ENCODE data around the gene MOG.
"Not testable (repeated sequence)": the region's sequence is repeated elsewhere in the genome, so short reads cannot be mapped to it uniquely, and the experiment has no call there.

Gene MOG

DNA sequence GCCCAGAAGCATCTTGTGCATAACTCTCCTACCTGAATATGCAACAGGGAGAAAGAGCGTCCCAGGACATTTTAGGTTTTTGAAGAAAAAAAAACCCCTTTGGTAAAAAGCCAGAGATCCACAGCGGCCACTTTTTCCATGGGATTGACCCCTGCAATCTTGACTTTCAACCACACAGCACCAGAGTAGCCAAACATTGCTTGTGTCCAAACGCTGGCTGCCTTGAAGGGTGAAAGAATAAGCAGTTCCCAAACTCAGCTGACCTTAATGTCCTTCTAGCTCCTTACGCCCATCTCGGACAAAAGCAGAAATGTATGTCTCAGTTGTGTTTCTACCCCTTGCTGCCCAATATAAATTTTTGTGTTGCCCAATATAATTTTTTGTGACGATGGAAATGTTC is 1.2 kb upstream of the MOG start:
- no peak overlapping the region for H2AFZ ChIP-seq (ENCODE audit: low read depth, low read length)
- no peaks in the 10 kb centered on the region for H3K4me1 ChIP-seq (ENCODE audit: insufficient read depth, low read length)
- H3K79me2 ChIP-seq (ENCODE audit: insufficient read depth, low read length), result no peaks in the 10 kb centered on the region
- no peak overlapping the region for H3K9ac ChIP-seq (ENCODE audit: low read depth, low read length)
- H3K27ac ChIP-seq (ENCODE audit: low read length), result no peak overlapping the region
- H4K20me1 ChIP-seq (ENCODE audit: insufficient read depth, low read length), result no peaks in the 10 kb centered on the region; the same call in 1 of the 2 replicates
- H3K4me3 ChIP-seq (ENCODE audit: low read depth in 1 of 2, low read length in 2 of 2), result no peak overlapping the region
- ATAC-seq (ENCODE audit: insufficient read depth, low read depth), result no peak
- no peaks in the 10 kb centered on the region for H3K36me3 ChIP-seq (ENCODE audit: insufficient read depth, low read length)
- H3K27me3 ChIP-seq (ENCODE audit: insufficient read depth, low read length, poor library complexity), result peaks cover 10% of the 10 kb centered on the region
- DNase-seq, result no peak
- no peak overlapping the region for H3K4me2 ChIP-seq (ENCODE audit: insufficient read depth, low read length)
- TF ChIP-seq, protein P1, sequence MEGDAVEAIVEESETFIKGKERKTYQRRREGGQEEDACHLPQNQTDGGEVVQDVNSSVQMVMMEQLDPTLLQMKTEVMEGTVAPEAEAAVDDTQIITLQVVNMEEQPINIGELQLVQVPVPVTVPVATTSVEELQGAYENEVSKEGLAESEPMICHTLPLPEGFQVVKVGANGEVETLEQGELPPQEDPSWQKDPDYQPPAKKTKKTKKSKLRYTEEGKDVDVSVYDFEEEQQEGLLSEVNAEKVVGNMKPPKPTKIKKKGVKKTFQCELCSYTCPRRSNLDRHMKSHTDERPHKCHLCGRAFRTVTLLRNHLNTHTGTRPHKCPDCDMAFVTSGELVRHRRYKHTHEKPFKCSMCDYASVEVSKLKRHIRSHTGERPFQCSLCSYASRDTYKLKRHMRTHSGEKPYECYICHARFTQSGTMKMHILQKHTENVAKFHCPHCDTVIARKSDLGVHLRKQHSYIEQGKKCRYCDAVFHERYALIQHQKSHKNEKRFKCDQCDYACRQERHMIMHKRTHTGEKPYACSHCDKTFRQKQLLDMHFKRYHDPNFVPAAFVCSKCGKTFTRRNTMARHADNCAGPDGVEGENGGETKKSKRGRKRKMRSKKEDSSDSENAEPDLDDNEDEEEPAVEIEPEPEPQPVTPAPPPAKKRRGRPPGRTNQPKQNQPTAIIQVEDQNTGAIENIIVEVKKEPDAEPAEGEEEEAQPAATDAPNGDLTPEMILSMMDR (IDR thresholded peaks at IDR 0.05; ENCODE audit: borderline replicate concordance, extremely low read depth, low read length, poor library complexity, severe bottlenecking), result no peak
- H3K9me3 ChIP-seq (ENCODE audit: insufficient read depth, low read length, severe bottlenecking), result no peaks in the 10 kb centered on the region

DNA sequence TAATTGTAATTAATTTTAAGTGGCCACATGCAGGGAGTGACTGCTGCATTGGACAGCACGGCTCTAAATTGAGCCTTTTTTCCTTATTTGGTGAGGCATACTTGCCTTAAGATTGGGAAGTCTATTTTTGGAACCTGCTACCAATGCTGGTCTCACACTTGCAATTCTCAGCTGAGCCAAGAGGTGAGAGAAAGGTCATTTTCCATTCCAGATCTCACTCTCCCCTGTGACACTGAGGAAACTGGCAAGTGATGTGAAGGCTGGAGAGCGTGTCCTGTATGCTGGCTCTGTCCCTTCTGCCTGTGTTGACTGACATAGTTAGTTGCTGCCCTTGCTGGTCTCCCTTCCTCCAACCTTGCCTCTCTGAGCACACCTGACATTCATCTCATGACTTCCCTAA is 735 bp upstream of the MOG start:
- no peaks in the 10 kb centered on the region; the same call in 1 of the 2 replicates for H4K20me1 ChIP-seq (ENCODE audit: insufficient read depth, low read length)
- no peak overlapping the region for H3K9ac ChIP-seq (ENCODE audit: low read depth, low read length)
- H2AFZ ChIP-seq (ENCODE audit: low read depth, low read length), result no peak overlapping the region
- H3K36me3 ChIP-seq (ENCODE audit: insufficient read depth, low read length), result no peaks in the 10 kb centered on the region
- H3K27me3 ChIP-seq (ENCODE audit: insufficient read depth, low read length, poor library complexity), result peaks cover 10% of the 10 kb centered on the region
- H3K27ac ChIP-seq (ENCODE audit: low read length), result no peak overlapping the region
- H3K4me1 ChIP-seq (ENCODE audit: insufficient read depth, low read length), result no peaks in the 10 kb centered on the region
- DNase-seq (no peak), ATAC-seq (ENCODE audit: insufficient read depth, low read depth) (no peak)
- H3K4me3 ChIP-seq (ENCODE audit: low read depth in 1 of 2, low read length in 2 of 2), result no peak overlapping the region
- no peak overlapping the region for H3K4me2 ChIP-seq (ENCODE audit: insufficient read depth, low read length)
- no peaks in the 10 kb centered on the region for H3K79me2 ChIP-seq (ENCODE audit: insufficient read depth, low read length)
- no peak for TF ChIP-seq EZH2 (IDR thresholded peaks at IDR 0.05; ENCODE audit: borderline replicate concordance, low read depth, low read length, severe bottlenecking)
- TF ChIP-seq, protein P1 (IDR thresholded peaks at IDR 0.05; ENCODE audit: borderline replicate concordance, extremely low read depth, low read length, poor library complexity, severe bottlenecking), result no peak
- H3K9me3 ChIP-seq (ENCODE audit: insufficient read depth, low read length, severe bottlenecking), result no peaks in the 10 kb centered on the region

DNA sequence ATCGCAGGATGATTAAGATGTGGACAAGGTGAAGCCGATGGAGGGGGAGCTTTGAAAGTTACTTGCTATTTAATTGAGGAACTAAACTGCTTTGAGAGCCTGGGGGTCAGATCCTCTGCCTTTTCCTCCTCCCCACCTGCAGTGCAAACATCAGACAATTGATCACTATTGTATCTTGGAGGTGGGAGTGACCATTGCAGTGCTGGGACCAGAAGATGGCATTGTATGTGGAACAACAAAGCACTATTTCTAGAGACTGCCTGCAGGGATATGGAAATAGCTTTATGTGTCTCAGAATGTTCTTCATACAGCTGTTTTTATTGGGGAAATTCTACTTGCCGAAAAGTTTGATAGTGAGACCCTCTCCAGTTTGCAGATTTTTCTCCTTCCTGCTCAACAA is 4.2 kb downstream of the MOG start:
- TF ChIP-seq, protein P1 (IDR thresholded peaks at IDR 0.05; ENCODE audit: borderline replicate concordance, extremely low read depth, low read length, poor library complexity, severe bottlenecking), result no peak
- no peak for TF ChIP-seq EZH2 (IDR thresholded peaks at IDR 0.05; ENCODE audit: borderline replicate concordance, low read depth, low read length, severe bottlenecking)
- H3K9me3 ChIP-seq (ENCODE audit: insufficient read depth, low read length, severe bottlenecking), result no peaks in the 10 kb centered on the region
- H3K27ac ChIP-seq (ENCODE audit: low read length), result no peak overlapping the region
- no peaks in the 10 kb centered on the region for H3K4me1 ChIP-seq (ENCODE audit: insufficient read depth, low read length)
- no peak overlapping the region for H3K4me2 ChIP-seq (ENCODE audit: insufficient read depth, low read length)
- DNase-seq, result no peak
- H3K4me3 ChIP-seq (ENCODE audit: low read depth in 1 of 2, low read length in 2 of 2), result no peak overlapping the region
- H3K9ac ChIP-seq (ENCODE audit: low read depth, low read length), result no peak overlapping the region
- no peak for ATAC-seq (ENCODE audit: insufficient read depth, low read depth)
- H3K27me3 ChIP-seq (ENCODE audit: insufficient read depth, low read length, poor library complexity), result peaks cover 10% of the 10 kb centered on the region
- H3K79me2 ChIP-seq (ENCODE audit: insufficient read depth, low read length), result no peaks in the 10 kb centered on the region
- no peak overlapping the region for H2AFZ ChIP-seq (ENCODE audit: low read depth, low read length)
- no peaks in the 10 kb centered on the region; the same call in 1 of the 2 replicates for H4K20me1 ChIP-seq (ENCODE audit: insufficient read depth, low read length)
- H3K36me3 ChIP-seq (ENCODE audit: insufficient read depth, low read length), result no peaks in the 10 kb centered on the region

DNA sequence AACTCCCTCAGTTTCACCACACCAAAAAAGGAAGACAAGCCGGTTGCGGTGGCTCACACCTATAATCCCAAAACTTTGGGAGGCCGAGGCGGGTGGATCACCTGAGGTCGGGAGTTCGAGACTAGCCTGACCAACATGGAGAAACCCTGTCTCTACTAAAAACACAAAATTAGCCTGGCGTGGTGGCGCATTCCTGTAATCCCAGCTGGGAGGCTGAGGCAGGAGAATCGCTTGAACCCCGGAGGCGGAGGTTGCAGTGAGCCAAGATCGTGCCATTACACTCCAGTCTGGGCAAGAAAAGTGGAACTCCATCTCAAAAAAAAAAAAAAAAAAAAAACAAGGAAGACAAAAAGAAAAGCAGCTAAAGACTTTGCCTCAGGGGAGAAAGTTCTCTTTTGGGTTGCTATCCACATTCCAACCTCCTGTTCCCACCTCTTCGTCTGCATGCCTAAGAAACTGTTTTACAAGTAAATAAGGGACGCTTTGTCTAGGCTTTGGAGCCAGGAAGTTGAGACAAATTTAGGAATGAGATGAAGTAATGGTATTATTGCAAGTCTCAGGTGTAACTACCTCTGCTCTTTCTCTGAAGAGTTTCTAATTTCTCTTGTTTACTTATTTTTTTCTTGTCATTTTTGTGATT is 4.7 kb downstream of the MOG start:
- H3K4me1 ChIP-seq (ENCODE audit: insufficient read depth, low read length); H4K20me1 ChIP-seq (ENCODE audit: insufficient read depth, low read length); ATAC-seq (ENCODE audit: insufficient read depth, low read depth); H3K9ac ChIP-seq (ENCODE audit: low read depth, low read length); H3K36me3 ChIP-seq (ENCODE audit: insufficient read depth, low read length); H3K4me2 ChIP-seq (ENCODE audit: insufficient read depth, low read length); H3K4me3 ChIP-seq (ENCODE audit: low read depth in 1 of 2, low read length in 2 of 2); DNase-seq; H3K9me3 ChIP-seq (ENCODE audit: insufficient read depth, low read length, severe bottlenecking); H3K27me3 ChIP-seq (ENCODE audit: insufficient read depth, low read length, poor library complexity); H2AFZ ChIP-seq (ENCODE audit: low read depth, low read length); H3K79me2 ChIP-seq (ENCODE audit: insufficient read depth, low read length); H3K27ac ChIP-seq (ENCODE audit: low read length): not testable (repeated sequence)
